GM12873 (cell line): ENCODE data around the gene CNTN1.

Source experiments
- CTCF ChIP-seq: IDR thresholded peaks from 2 replicates; pipeline ENCODE4 v1.5.1; 2012; ENCODE audit warnings: low read depth, mild to moderate bottlenecking, moderate library complexity, low read length, control low read depth; ENCODE audit not compliant: insufficient read depth; ENCODE audit errors: missing control alignments

Gene CNTN1

GRCh38 chr12:40827683-40828592 is 135.7 kb downstream of the CNTN1 start:
- TF ChIP-seq CTCF: no peak

- no peak for TF ChIP-seq CTCF
Observed at GRCh38 chr12:40828593-40828990, 136.4 kb downstream of the CNTN1 start.

- TF ChIP-seq CTCF: no peak
Observed at GRCh38 chr12:40829738-40830144, 137.5 kb downstream of the CNTN1 start.

GRCh38 chr12:40831916-40832315 is 139.7 kb downstream of the CNTN1 start:
- TF ChIP-seq CTCF: no peak

GRCh38 chr12:40832668-40833067 is 140.4 kb downstream of the CNTN1 start:
- TF ChIP-seq CTCF: no peak

GRCh38 chr12:40833818-40834217 is 141.6 kb downstream of the CNTN1 start:
- no peak for TF ChIP-seq CTCF

GRCh38 chr12:40834321-40834720 is 142.1 kb downstream of the CNTN1 start:
- TF ChIP-seq CTCF: no peak
